HepG2 (cell line): ENCODE data around the gene ARRDC3. TPM values are rescaled to one million over a fixed set of nuclear protein-coding genes. Genes with fewer than 3 reads are reported as not detected.
A peak's percentile ranks its signal among the peaks of the same experiment; 100 is the strongest.

ENCODE experiments used
- ATAC-seq: fragments of 200-7000 bp; cut with Tn5 transposase; 3 replicates; pipeline ENCODE4 v1.9.1; 2020; ENCODE audit warnings: mild to moderate bottlenecking, moderate library complexity
- BruUV-seq: library from RNA; stranded (reverse); fragments of 400-500 nt; replicated peaks from 2 replicates; lab custom pipeline; 2021; lab: Mats Ljungman, UMichigan
- CTCF ChIA-PET: fragments of 300-600 bp; formaldehyde crosslinking; extraction: SDS; loops from one replicate; lab custom pipeline; 2021; ENCODE audit warnings: low total read pairs, inconsistent platforms, low intra/inter-chr PET ratio; lab: Yijun Ruan, JAX
- POLR2A ChIA-PET: fragments of 350-600 bp; sonication (Branson Sonifier 250); formaldehyde crosslinking; loops from one replicate; lab custom pipeline; 2020; ENCODE audit warnings: antibody characterized with exemption, inconsistent platforms; lab: Yijun Ruan, JAX
- DNase-seq: peaks from one replicate; pipeline ENCODE4 v3.0.0-alpha.2; 2015; ENCODE audit warnings: low spot score
- FAIRE-seq: peaks from 3 replicates; lab custom pipeline; 2011; peaks lifted over from hg19 to GRCh38; lab: Jason Lieb, UNC
- H2AFZ ChIP-seq: one replicate; pipeline ENCODE4 v1.6.1; 2011; ENCODE audit warnings: low read length, inconsistent platforms
- H3K27ac ChIP-seq: fragments of 300-600 bp; 3 replicates; pipeline ENCODE4 v1.8.0; 2011; ENCODE audit warnings: mixed run types, mild to moderate bottlenecking, mixed read lengths, low read length, inconsistent platforms; ENCODE audit not compliant: insufficient read depth; ENCODE audit errors: extremely low read length
- H3K27me3 ChIP-seq, 2 experiments: fragments of 200-600 bp in 1 of 2; 2 replicates in 1 of 2; 3 replicates in 1 of 2; pipeline versions ENCODE4 v1.6.0 to v1.8.0; 2011; ENCODE audit warnings: low read length in 2 of 2, mild to moderate bottlenecking in 2 of 2, moderate library complexity in 2 of 2, inconsistent platforms in 1 of 2; ENCODE audit not compliant: insufficient read depth in 2 of 2, control insufficient read depth in 1 of 2
- H3K36me3 ChIP-seq, 2 experiments: fragments of 200-600 bp in 1 of 2; replicated peaks in 1 of 2; 2 replicates in 1 of 2; 3 replicates in 1 of 2; pipeline versions ENCODE4 v1.5.1 to v1.8.0; 2011; ENCODE audit warnings: low read length in 2 of 2, inconsistent platforms in 1 of 2; ENCODE audit not compliant: insufficient read depth in 2 of 2, control insufficient read depth in 1 of 2
- H3K4me1 ChIP-seq: 2 replicates; pipeline ENCODE4 v1.5.1; 2012; ENCODE audit warnings: low read length, inconsistent platforms; ENCODE audit not compliant: insufficient read depth
- H3K4me2 ChIP-seq: 2 replicates; pipeline ENCODE4 v1.6.0; 2011; ENCODE audit warnings: low read depth, low read length, inconsistent platforms
- H3K4me3 ChIP-seq, 3 experiments: fragments of 200-600 bp in 1 of 3; sonication (generic), shearing (Covaris generic) in 1 of 3; replicated peaks in 1 of 3; 2 replicates each; pipeline ENCODE4 v1.5.1; 2011 to 2016; ENCODE audit warnings: low read length in 3 of 3, inconsistent platforms in 2 of 3, low read depth in 2 of 3, mild to moderate bottlenecking in 2 of 3, control low read depth in 1 of 3, mixed read lengths in 1 of 3; ENCODE audit not compliant: insufficient read depth in 1 of 3
- H3K79me2 ChIP-seq: one replicate; pipeline ENCODE4 v1.6.1; 2011; ENCODE audit warnings: low read length, inconsistent platforms; ENCODE audit not compliant: insufficient read depth
- H3K9ac ChIP-seq: 2 replicates; pipeline ENCODE4 v1.6.0; 2011; ENCODE audit warnings: mild to moderate bottlenecking, low read depth, low read length, inconsistent platforms; ENCODE audit not compliant: insufficient read depth
- H3K9me3 ChIP-seq: 2 replicates; pipeline ENCODE4 v1.5.1; 2012; ENCODE audit warnings: mild to moderate bottlenecking, low read length
- H4K20me1 ChIP-seq: 2 replicates; pipeline ENCODE4 v1.6.0; 2011; ENCODE audit warnings: inconsistent platforms, mild to moderate bottlenecking, low read length, moderate library complexity; ENCODE audit not compliant: insufficient read depth
- SIX1 ChIP-seq: sonication (generic); formaldehyde crosslinking; IDR thresholded peaks from 2 replicates; pipeline ENCODE4 v1.4.0; 2020; ENCODE audit warnings: missing genetic modification reagents, borderline replicate concordance
- SRSF1 ChIP-seq: fragments of 200-400 bp; formaldehyde crosslinking; optimal IDR thresholded peaks from 2 replicates; pipeline ENCODE3; 2017; ENCODE audit warnings: mild to moderate bottlenecking, low read depth, low read length, moderate library complexity
- ZNF263 ChIP-seq: sonication (generic); formaldehyde crosslinking; IDR thresholded peaks from 2 replicates; pipeline ENCODE4 v1.4.0; 2020; ENCODE audit warnings: missing genetic modification reagents
- ZNF558 ChIP-seq: sonication (generic); formaldehyde crosslinking; IDR thresholded peaks from 2 replicates; pipeline ENCODE4 v1.9.0; 2022; ENCODE audit warnings: mild to moderate bottlenecking, missing genetic modification reagents, borderline replicate concordance
- WGBS: methylation state at CpG from one replicate; pipeline ENCODE4 v1.1.6; 2017; ENCODE audit warnings: low lambda C conversion rate; 5-methylcytosine and 5-hydroxymethylcytosine counted together
- in situ Hi-C: cut with HindIII; loops from 2 replicates; pipeline ENCODE4 v1.10.0; 2017; ENCODE audit warnings: low pct_unique_long_range_greater_than_20kb; ENCODE audit not compliant: extremely low pct_ligation_motif_present
- intact Hi-C: fragments of 100-400 bp; cut with micrococcal nuclease; formaldehyde crosslinking; loops from one replicate; pipeline ENCODE4 v1.10.0; 2022; ENCODE audit not compliant: unreplicated experiment
- polyA plus RNA-seq, 8 experiments: library from polyadenylated mRNA; depleted of rRNA in 3 of 8; stranded (reverse) in 7 of 8; unstranded in 1 of 8; fragments of >200 nt; fragmentation: Illumina TruSeq in 4 of 8; extraction: Trizol in 4 of 8; gene quantifications; 2 replicates each; pipeline versions ENCODE4 v1.2.1 to v1.2.3, GENCODE V29; 2011 to 2016; ENCODE audit warnings: low read depth in 4 of 8, missing spikeins in 1 of 8, mixed read lengths in 1 of 8; ENCODE audit not compliant: insufficient read depth in 1 of 8
- total RNA-seq, 5 experiments: library from RNA; depleted of rRNA; stranded (reverse); fragments of >200 nt; fragmentation: Illumina TruSeq; extraction: Trizol; gene quantifications; 2 replicates each; pipeline ENCODE4 v1.2.3, GENCODE V29; 2016; ENCODE audit warnings: low read depth in 1 of 5
- TF ChIP-seq, protein P1 (sequence below): sonication (generic); formaldehyde crosslinking; IDR thresholded peaks from 2 replicates; pipeline ENCODE4 v1.5.1; 2020; ENCODE audit warnings: missing genetic modification reagents, mild to moderate bottlenecking, borderline replicate concordance
- TF ChIP-seq, protein P2 (sequence below): IDR thresholded peaks from 2 replicates; pipeline ENCODE4 v1.6.1; 2012; ENCODE audit warnings: inconsistent platforms
- TF ChIP-seq, protein P3 (sequence below): IDR thresholded peaks from 2 replicates; pipeline ENCODE4 v1.4.0; 2020; ENCODE audit warnings: mild to moderate bottlenecking, missing genetic modification reagents
- TF ChIP-seq, protein P4 (sequence below): sonication (generic); IDR thresholded peaks from 2 replicates; pipeline ENCODE4 v1.6.1; 2016; ENCODE audit warnings: low read depth, borderline replicate concordance
- TF ChIP-seq, protein P5 (sequence below): sonication (generic); formaldehyde crosslinking; IDR thresholded peaks from 2 replicates; pipeline ENCODE4 v1.8.1; 2023; ENCODE audit warnings: missing genetic modification reagents, inconsistent platforms, borderline replicate concordance
- TF ChIP-seq, protein P6 (sequence below): sonication (generic); formaldehyde crosslinking; IDR thresholded peaks from 2 replicates; pipeline ENCODE4 v1.9.0; 2022; ENCODE audit warnings: low read depth, missing genetic modification reagents

ARRDC3 gene
- total and polyA plus RNA-seq, 2 of the 13 experiments (the other 11 are each of a cell fraction or from before 2014, with no cell fraction given), result 3.4 to 24.4 TPM

DNA sequence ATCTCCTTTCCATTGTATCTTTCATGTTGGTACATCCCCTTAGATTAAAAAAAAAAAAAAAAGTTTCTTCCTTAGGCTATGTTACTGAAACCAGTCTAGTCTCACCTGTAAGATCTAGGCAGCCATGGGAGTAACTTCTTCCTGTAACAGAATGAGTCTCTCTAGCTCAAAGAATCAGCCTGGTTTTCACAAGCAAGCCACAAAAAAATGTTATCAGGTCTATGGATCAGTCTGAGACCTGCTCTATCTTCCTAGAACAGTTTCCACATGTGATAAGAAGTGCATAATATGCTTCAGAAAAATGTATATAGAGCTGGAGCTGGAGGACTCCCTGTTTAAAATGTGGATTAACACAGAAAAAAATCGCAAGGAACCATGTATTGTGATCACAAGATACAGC lies 53.8 kb downstream of the ARRDC3 start (continued):
- TF ChIP-seq, protein P1, sequence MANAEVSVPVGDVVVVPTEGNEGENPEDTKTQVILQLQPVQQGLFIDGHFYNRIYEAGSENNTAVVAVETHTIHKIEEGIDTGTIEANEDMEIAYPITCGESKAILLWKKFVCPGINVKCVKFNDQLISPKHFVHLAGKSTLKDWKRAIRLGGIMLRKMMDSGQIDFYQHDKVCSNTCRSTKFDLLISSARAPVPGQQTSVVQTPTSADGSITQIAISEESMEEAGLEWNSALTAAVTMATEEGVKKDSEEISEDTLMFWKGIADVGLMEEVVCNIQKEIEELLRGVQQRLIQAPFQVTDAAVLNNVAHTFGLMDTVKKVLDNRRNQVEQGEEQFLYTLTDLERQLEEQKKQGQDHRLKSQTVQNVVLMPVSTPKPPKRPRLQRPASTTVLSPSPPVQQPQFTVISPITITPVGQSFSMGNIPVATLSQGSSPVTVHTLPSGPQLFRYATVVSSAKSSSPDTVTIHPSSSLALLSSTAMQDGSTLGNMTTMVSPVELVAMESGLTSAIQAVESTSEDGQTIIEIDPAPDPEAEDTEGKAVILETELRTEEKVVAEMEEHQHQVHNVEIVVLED, result no peak
- TF ChIP-seq ZNF558 (CRISPR knock-in tag) (no peak), ZNF263 (CRISPR knock-in tag) (no peak)
- TF ChIP-seq, protein P2, sequence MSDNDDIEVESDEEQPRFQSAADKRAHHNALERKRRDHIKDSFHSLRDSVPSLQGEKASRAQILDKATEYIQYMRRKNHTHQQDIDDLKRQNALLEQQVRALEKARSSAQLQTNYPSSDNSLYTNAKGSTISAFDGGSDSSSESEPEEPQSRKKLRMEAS, result no peak
- TF ChIP-seq, protein P3, sequence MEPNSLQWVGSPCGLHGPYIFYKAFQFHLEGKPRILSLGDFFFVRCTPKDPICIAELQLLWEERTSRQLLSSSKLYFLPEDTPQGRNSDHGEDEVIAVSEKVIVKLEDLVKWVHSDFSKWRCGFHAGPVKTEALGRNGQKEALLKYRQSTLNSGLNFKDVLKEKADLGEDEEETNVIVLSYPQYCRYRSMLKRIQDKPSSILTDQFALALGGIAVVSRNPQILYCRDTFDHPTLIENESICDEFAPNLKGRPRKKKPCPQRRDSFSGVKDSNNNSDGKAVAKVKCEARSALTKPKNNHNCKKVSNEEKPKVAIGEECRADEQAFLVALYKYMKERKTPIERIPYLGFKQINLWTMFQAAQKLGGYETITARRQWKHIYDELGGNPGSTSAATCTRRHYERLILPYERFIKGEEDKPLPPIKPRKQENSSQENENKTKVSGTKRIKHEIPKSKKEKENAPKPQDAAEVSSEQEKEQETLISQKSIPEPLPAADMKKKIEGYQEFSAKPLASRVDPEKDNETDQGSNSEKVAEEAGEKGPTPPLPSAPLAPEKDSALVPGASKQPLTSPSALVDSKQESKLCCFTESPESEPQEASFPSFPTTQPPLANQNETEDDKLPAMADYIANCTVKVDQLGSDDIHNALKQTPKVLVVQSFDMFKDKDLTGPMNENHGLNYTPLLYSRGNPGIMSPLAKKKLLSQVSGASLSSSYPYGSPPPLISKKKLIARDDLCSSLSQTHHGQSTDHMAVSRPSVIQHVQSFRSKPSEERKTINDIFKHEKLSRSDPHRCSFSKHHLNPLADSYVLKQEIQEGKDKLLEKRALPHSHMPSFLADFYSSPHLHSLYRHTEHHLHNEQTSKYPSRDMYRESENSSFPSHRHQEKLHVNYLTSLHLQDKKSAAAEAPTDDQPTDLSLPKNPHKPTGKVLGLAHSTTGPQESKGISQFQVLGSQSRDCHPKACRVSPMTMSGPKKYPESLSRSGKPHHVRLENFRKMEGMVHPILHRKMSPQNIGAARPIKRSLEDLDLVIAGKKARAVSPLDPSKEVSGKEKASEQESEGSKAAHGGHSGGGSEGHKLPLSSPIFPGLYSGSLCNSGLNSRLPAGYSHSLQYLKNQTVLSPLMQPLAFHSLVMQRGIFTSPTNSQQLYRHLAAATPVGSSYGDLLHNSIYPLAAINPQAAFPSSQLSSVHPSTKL (CRISPR knock-in tag), result no peak

DNA sequence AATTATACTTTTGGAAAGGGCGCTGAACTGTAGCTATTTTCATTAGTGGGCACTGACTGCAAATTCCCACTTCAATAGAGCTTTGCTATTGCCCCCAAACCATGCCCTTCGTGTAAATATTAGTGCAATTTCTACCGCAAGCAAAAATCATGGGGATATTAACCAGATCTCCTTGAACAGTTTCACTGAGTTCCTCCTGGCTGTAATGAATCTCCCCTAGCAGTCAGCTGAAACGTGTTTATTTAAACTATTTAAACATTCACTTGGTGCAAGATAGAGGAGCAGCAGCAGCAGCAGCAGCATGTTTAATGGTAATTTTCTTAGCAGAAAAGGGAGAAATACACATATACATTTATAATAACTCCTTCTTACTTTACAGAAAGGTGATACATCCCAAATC lies 54.4 kb downstream of the ARRDC3 start:
- Histone ChIP-seq H3K27me3 (no peaks in the 10 kb centered on the region), H3K36me3 (no peaks in the 10 kb centered on the region), H4K20me1 (no peaks in the 10 kb centered on the region), H3K4me2 (0 out of 2 replicates have a peak overlapping the region, but pooled peaks have one; percentile 18), H3K27ac (no peak overlapping the region), H3K9ac (no peak overlapping the region), H2AFZ (no peak overlapping the region), H3K9me3 (no peaks in the 10 kb centered on the region), H3K4me1 (peaks cover 27% of the 10 kb centered on the region), H3K79me2 (no peaks in the 10 kb centered on the region), H3K4me3 (no peak overlapping the region)
- ATAC-seq (no peak; the same call in 2 of the 3 replicates), FAIRE-seq (no peak), DNase-seq (no peak)
- no peak for TF ChIP-seq SIX1 (CRISPR knock-in tag)
- TF ChIP-seq, protein P4, sequence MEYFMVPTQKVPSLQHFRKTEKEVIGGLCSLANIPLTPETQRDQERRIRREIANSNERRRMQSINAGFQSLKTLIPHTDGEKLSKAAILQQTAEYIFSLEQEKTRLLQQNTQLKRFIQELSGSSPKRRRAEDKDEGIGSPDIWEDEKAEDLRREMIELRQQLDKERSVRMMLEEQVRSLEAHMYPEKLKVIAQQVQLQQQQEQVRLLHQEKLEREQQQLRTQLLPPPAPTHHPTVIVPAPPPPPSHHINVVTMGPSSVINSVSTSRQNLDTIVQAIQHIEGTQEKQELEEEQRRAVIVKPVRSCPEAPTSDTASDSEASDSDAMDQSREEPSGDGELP, result peak; percentile 73; the same call in 1 of the 2 replicates
- TF ChIP-seq, protein P5, sequence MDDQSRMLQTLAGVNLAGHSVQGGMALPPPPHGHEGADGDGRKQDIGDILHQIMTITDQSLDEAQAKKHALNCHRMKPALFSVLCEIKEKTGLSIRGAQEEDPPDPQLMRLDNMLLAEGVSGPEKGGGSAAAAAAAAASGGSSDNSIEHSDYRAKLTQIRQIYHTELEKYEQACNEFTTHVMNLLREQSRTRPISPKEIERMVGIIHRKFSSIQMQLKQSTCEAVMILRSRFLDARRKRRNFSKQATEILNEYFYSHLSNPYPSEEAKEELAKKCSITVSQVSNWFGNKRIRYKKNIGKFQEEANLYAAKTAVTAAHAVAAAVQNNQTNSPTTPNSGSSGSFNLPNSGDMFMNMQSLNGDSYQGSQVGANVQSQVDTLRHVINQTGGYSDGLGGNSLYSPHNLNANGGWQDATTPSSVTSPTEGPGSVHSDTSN (CRISPR knock-in tag), result no peak
- no peak for TF ChIP-seq SRSF1
- TF ChIP-seq, protein P6, sequence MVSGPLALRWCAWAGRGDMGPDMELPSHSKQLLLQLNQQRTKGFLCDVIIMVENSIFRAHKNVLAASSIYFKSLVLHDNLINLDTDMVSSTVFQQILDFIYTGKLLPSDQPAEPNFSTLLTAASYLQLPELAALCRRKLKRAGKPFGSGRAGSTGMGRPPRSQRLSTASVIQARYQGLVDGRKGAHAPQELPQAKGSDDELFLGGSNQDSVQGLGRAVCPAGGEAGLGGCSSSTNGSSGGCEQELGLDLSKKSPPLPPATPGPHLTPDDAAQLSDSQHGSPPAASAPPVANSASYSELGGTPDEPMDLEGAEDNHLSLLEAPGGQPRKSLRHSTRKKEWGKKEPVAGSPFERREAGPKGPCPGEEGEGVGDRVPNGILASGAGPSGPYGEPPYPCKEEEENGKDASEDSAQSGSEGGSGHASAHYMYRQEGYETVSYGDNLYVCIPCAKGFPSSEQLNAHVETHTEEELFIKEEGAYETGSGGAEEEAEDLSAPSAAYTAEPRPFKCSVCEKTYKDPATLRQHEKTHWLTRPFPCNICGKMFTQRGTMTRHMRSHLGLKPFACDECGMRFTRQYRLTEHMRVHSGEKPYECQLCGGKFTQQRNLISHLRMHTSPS, result no peak
- in situ Hi-C loops, result no loop called here
- POLR2A ChIA-PET, result no interaction called here
- WGBS, result 13% methylated on average over 4 of the region's 4 CpGs
- intact Hi-C loops, result no loop called here
- BruUV-seq, result no TSS peak
- CTCF ChIA-PET, result no interaction called here
